Naive thymus-derived CD4-positive, alpha-beta T cell (primary cell): ENCODE measurements around the gene ACOX3. TPM values are rescaled to one million over a fixed set of nuclear protein-coding genes. Genes with fewer than 3 reads are reported as not detected.

Experiments
- ATAC-seq: fragments of 150-1000 bp; cut with Tn5 transposase; 2 replicates; pipeline ENCODE4 v1.10.0; 2021; ENCODE audit warnings: mild to moderate bottlenecking, moderate library complexity
- CTCF ChIA-PET: fragments of 350-600 bp; sonication (Branson Sonifier 250); formaldehyde crosslinking; loops from one replicate; lab custom pipeline; 2021; ENCODE audit warnings: antibody characterized with exemption; lab: Charles Lee
- POLR2A ChIA-PET: fragments of 350-600 bp; sonication (Branson Sonifier 250); formaldehyde crosslinking; loops from one replicate; lab custom pipeline; 2021; ENCODE audit warnings: antibody characterized with exemption, inconsistent platforms; lab: Charles Lee
- DNase-seq, 9 donors: peaks; one replicate each; pipeline versions ENCODE4 v3.0.0 to v3.0.0-alpha.2; 2020 to 2022; ENCODE audit warnings: mixed read lengths in 1 of 9
- H3K27ac ChIP-seq: one replicate; pipeline ENCODE4 v1.7.0; 2013; ENCODE audit warnings: mild to moderate bottlenecking, low read depth, low read length, moderate library complexity
- H3K27me3 ChIP-seq, 2 donors: one replicate each; pipeline ENCODE4 v1.7.0; 2013; ENCODE audit warnings: low read length in 2 of 2, mild to moderate bottlenecking in 2 of 2, moderate library complexity in 2 of 2; ENCODE audit not compliant: control insufficient read depth in 2 of 2, insufficient read depth in 2 of 2
- H3K36me3 ChIP-seq, 3 experiments: 1 replicate in 2 of 3; 2 replicates in 1 of 3; pipeline ENCODE4 v1.7.0; 2013; ENCODE audit warnings: low read length in 3 of 3, mild to moderate bottlenecking in 3 of 3, moderate library complexity in 1 of 3; ENCODE audit not compliant: insufficient read depth in 3 of 3, control insufficient read depth in 2 of 3
- H3K4me1 ChIP-seq, 2 donors: one replicate each; pipeline ENCODE4 v1.7.0; 2013; ENCODE audit warnings: low read length in 2 of 2, mild to moderate bottlenecking in 2 of 2, moderate library complexity in 1 of 2; ENCODE audit not compliant: control insufficient read depth in 2 of 2, insufficient read depth in 2 of 2
- H3K4me3 ChIP-seq: 2 replicates; pipeline ENCODE4 v1.7.0; 2013; ENCODE audit warnings: mild to moderate bottlenecking, low read length
- H3K9me3 ChIP-seq, 3 experiments: 1 replicate in 2 of 3; 2 replicates in 1 of 3; pipeline ENCODE4 v1.7.0; 2013; ENCODE audit warnings: low read length in 3 of 3; ENCODE audit not compliant: control insufficient read depth in 2 of 3
- H3K27ac Mint-ChIP-seq, 9 donors: one replicate each; pipeline ENCODE4 v1.8.0; 2020 to 2022; ENCODE audit warnings: mixed read lengths in 9 of 9, mild to moderate bottlenecking in 8 of 9, moderate library complexity in 5 of 9, inconsistent platforms in 2 of 9
- H3K27me3 Mint-ChIP-seq, 5 donors: one replicate each; pipeline ENCODE4 v1.8.0; 2021 to 2022; ENCODE audit warnings: mixed read lengths in 5 of 5, mild to moderate bottlenecking in 1 of 5
- H3K36me3 Mint-ChIP-seq, 5 donors: one replicate each; pipeline ENCODE4 v1.8.0; 2020 to 2022; ENCODE audit warnings: mixed read lengths in 5 of 5, mild to moderate bottlenecking in 3 of 5, inconsistent platforms in 1 of 5
- H3K4me1 Mint-ChIP-seq, 7 donors: one replicate each; pipeline ENCODE4 v1.8.0; 2020 to 2022; ENCODE audit warnings: mixed read lengths in 7 of 7, mild to moderate bottlenecking in 3 of 7, inconsistent platforms in 1 of 7
- H3K4me3 Mint-ChIP-seq, 10 donors: one replicate each; pipeline ENCODE4 v1.8.0; 2020 to 2022; ENCODE audit warnings: mild to moderate bottlenecking in 10 of 10, mixed read lengths in 10 of 10, moderate library complexity in 6 of 10, inconsistent platforms in 2 of 10
- H3K9me3 Mint-ChIP-seq, 11 donors: one replicate each; pipeline ENCODE4 v1.8.0; 2020 to 2022; ENCODE audit warnings: mixed read lengths in 11 of 11, mild to moderate bottlenecking in 4 of 11, inconsistent platforms in 1 of 11, moderate library complexity in 1 of 11
- intact Hi-C, 2 donors: fragments of 100-400 bp; cut with micrococcal nuclease; formaldehyde crosslinking; loops; one replicate each; pipeline ENCODE4 v1.15.1; 2023
- polyA plus RNA-seq, 2 donors: library from polyadenylated mRNA; unstranded; fragments of 300-500 nt; fragmentation: Illumina TruSeq; gene quantifications; one replicate each; pipeline ENCODE4 v1.2.3, GENCODE V29; 2021
- total RNA-seq, 6 experiments: library from RNA in 5 of 6; stranded (reverse) in 5 of 6; gene quantifications; 1 replicate in 5 of 6; 2 replicates in 1 of 6; pipeline ENCODE4 v1.2.3 and lab custom pipeline; 2021 to 2026

Gene ACOX3
- total and polyA plus RNA-seq, 7 experiments from 2014 or later: 10.9 to 20.5 (median 16.1) TPM

DNA sequence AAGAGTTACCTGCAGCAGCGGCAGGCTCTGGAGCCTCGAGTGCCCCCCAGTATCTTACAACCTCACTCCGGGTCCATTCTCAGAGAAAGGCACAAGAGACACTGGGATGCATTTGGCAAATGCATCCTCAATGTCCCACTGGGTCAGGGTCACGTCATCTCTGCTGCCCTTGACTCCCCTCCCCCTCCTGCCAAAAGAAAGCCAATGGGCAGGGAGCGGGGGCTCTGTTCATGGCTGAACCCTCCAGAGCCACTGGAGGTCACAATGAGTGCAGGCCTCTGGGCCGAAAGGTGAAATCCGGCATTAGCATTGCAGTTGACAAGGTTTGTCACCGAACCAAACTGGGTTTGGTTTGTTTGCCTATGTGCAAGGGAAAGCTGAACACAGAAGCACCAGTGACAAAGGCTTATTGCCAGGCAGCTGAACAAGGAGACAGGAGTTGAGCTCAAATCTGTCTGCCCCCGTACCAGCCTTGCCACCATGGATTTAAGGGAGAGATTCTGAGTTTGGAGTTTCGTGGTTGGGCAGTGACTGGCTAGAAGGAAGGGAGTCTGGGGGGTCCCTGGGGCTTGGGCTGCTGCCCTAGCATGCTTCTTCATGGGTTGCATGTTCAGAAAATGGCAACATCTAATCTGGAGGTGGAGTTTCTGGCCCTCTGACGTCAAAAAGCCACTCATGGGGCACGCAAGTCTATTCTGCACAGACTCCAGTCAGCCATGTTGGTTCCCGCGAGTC is 106.6 kb downstream of the ACOX3 start:
- DNase-seq: no peak
- intact Hi-C loops: no loop called here
- peaks cover 0 to 18% (median 0%) of the 10 kb centered on the region in 3 experiments for H3K9me3 ChIP-seq
- H3K9me3 Mint-ChIP-seq: peaks cover 6 to 35% (median 18%) of the 10 kb centered on the region in 11 donors
- H3K27me3 ChIP-seq: no peaks in the 10 kb centered on the region
- no peak overlapping the region for H3K27ac ChIP-seq
- H3K4me3 Mint-ChIP-seq: no peak overlapping the region
- ChIA-PET CTCF (no interaction called here), POLR2A (no interaction called here)
- H3K36me3 ChIP-seq: no peaks in the 10 kb centered on the region
- H3K4me3 ChIP-seq: no peak overlapping the region
- no peak for ATAC-seq
- peaks cover 0 to 6% (median 0%) of the 10 kb centered on the region in 5 donors for H3K27me3 Mint-ChIP-seq
- H3K4me1 ChIP-seq: no peaks in the 10 kb centered on the region
- no peak overlapping the region for H3K27ac Mint-ChIP-seq
- H3K4me1 Mint-ChIP-seq: no peaks in the 10 kb centered on the region
- H3K36me3 Mint-ChIP-seq: no peaks in the 10 kb centered on the region

DNA sequence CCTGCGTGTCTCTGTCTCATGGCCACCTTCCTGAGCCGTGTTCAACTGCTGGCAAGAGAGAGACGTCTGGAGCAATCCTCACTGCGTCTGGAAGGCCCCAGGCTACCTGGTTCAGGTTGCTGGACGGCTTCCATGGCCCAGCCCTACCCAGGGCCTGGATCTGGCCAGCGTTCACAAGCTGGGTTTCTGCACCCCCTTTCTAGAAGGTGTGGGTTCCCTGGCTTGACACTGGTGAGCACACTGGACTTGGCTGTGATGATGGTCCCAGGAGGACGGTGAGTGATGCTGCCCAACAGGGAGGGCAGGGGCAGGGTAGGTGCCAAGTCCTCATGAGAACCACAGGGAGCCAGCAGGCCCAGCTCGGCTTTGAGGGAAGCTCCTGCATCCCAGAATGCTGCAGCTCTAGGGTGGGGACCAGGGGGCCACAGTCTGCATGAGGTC is 107.6 kb downstream of the ACOX3 start:
- Mint-ChIP-seq H3K4me1 (no peaks in the 10 kb centered on the region), H3K9me3 (peaks cover 6 to 28% (median 15%) of the 10 kb centered on the region in 11 donors), H3K36me3 (no peaks in the 10 kb centered on the region), H3K27ac (no peak overlapping the region), H3K4me3 (no peak overlapping the region), H3K27me3 (peaks cover 0 to 6% (median 0%) of the 10 kb centered on the region in 5 donors)
- H3K27ac ChIP-seq: no peak overlapping the region
- POLR2A ChIA-PET: no interaction called here
- H3K36me3 ChIP-seq: no peaks in the 10 kb centered on the region
- peaks cover 0 to 18% (median 0%) of the 10 kb centered on the region in 3 experiments for H3K9me3 ChIP-seq
- no peak overlapping the region for H3K4me3 ChIP-seq
- intact Hi-C loops: no loop called here
- CTCF ChIA-PET: no interaction called here
- no peaks in the 10 kb centered on the region for H3K4me1 ChIP-seq
- H3K27me3 ChIP-seq: no peaks in the 10 kb centered on the region
- ATAC-seq (no peak), DNase-seq (no peak)

- no peaks in the 10 kb centered on the region for H3K36me3 ChIP-seq
- Mint-ChIP-seq H3K4me1 (no peaks in the 10 kb centered on the region), H3K4me3 (no peak overlapping the region), H3K27ac (no peak overlapping the region), H3K36me3 (no peaks in the 10 kb centered on the region), H3K9me3 (peaks cover 6 to 28% (median 14%) of the 10 kb centered on the region in 11 donors), H3K27me3 (peaks cover 0 to 6% (median 0%) of the 10 kb centered on the region in 5 donors)
- no peak overlapping the region for H3K27ac ChIP-seq
- ATAC-seq (no peak), DNase-seq (no peak)
- ChIA-PET POLR2A (no interaction called here), CTCF (no interaction called here)
- H3K27me3 ChIP-seq: no peaks in the 10 kb centered on the region
- intact Hi-C loops: no loop called here
- H3K9me3 ChIP-seq: peaks cover 0 to 18% (median 0%) of the 10 kb centered on the region in 3 experiments
- no peak overlapping the region for H3K4me3 ChIP-seq
- no peaks in the 10 kb centered on the region for H3K4me1 ChIP-seq
Observed at GRCh38 chr4:8332038-8332857, 108.3 kb downstream of the ACOX3 start.

DNA sequence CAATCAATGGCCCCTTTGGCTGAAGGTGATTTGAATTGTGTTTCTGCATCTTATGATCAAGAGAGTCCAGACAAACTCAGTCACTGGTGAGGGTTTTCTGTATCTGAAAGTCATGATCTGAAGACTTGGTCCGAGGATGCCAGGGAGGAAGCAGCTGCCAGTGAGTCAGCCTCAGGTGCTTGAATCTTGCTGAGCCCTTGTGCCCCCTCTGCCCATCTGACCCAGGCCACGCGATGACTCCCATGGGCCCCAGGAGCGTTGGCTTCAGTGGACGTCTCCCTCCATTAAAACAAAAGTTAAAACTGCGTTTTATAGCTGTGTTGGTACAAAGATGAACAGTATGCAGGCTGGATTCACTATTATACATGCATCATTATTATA is 109.0 kb downstream of the ACOX3 start:
- no peak overlapping the region for H3K27ac Mint-ChIP-seq
- H3K4me3 ChIP-seq: no peak overlapping the region
- CTCF ChIA-PET: no interaction called here
- H3K4me3 Mint-ChIP-seq: no peak overlapping the region
- ATAC-seq: no peak
- no peak overlapping the region for H3K27ac ChIP-seq
- no peaks in the 10 kb centered on the region for H3K4me1 ChIP-seq
- H3K27me3 Mint-ChIP-seq: peaks cover 0 to 1% (median 0%) of the 10 kb centered on the region in 5 donors
- H3K9me3 Mint-ChIP-seq: peaks cover 5 to 23% (median 11%) of the 10 kb centered on the region in 11 donors
- peaks cover 0 to 17% (median 0%) of the 10 kb centered on the region in 3 experiments for H3K9me3 ChIP-seq
- POLR2A ChIA-PET: no interaction called here
- H3K4me1 Mint-ChIP-seq: no peaks in the 10 kb centered on the region
- DNase-seq: no peak
- no peaks in the 10 kb centered on the region for H3K27me3 ChIP-seq
- intact Hi-C loops: no loop called here
- H3K36me3 Mint-ChIP-seq: no peaks in the 10 kb centered on the region
- no peaks in the 10 kb centered on the region for H3K36me3 ChIP-seq

- Histone ChIP-seq H3K9me3 (peaks cover 0 to 11% (median 0%) of the 10 kb centered on the region in 3 experiments), H3K27ac (no peak overlapping the region), H3K27me3 (no peaks in the 10 kb centered on the region), H3K4me3 (no peak overlapping the region), H3K36me3 (no peaks in the 10 kb centered on the region), H3K4me1 (no peaks in the 10 kb centered on the region)
- Mint-ChIP-seq H3K36me3 (no peaks in the 10 kb centered on the region), H3K27ac (no peak overlapping the region), H3K9me3 (peaks cover 3 to 17% (median 10%) of the 10 kb centered on the region in 11 donors), H3K27me3 (no peaks in the 10 kb centered on the region), H3K4me3 (no peak overlapping the region), H3K4me1 (no peaks in the 10 kb centered on the region)
- ChIA-PET POLR2A (no interaction called here), CTCF (no interaction called here)
- intact Hi-C loops: no loop called here
- no peak for ATAC-seq
- DNase-seq: no peak
Observed at GRCh38 chr4:8330821-8331574, 109.5 kb downstream of the ACOX3 start.

DNA sequence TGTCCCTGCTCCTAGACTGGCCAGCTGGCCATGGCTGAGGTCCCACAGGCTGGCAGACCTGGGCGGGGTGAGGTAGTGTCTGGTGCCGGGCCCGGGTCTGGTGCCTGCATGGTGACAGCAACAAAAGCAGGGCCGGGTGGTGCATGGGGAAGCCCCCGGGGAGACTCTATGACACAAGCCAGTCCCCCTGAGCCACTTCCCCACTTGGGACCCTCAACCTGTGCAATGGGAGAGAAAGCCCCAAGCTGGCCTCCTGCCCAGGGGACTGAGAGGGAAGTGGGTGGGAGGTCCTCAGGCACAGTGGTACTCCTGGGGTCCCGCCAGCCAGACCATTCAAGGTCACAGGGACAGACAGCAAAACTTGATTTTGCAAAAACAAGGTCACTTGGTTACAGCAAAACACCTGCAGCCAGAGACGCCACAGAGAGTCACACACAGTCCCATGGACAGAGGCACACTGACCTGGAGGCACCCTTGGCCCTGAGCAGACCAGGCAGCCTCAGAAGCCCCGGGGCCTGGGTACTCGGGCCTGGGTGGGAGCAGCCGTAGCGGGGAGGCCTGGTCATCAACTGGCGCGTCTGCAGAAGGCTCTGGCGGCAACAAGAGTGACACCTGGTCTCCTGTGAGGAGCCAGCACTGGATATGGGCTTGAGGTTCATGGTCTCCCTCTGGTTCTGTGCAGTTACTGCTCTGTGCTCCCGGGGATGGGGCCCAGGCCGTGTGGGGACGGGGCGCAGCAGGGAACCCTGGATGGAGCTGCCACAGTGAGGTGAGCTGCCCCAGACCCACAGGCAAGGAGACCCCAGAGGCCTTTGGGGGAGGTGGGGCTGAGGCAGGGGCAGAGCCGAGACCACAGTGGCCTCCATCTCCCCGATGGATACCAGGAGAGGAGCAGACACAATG is 110.4 kb downstream of the ACOX3 start:
- ChIA-PET CTCF (no interaction called here), POLR2A (no interaction called here)
- Mint-ChIP-seq H3K4me3 (no peak overlapping the region), H3K36me3 (no peaks in the 10 kb centered on the region), H3K27ac (no peak overlapping the region), H3K27me3 (no peaks in the 10 kb centered on the region), H3K4me1 (no peaks in the 10 kb centered on the region), H3K9me3 (peaks cover 0 to 9% (median 5%) of the 10 kb centered on the region in 11 donors)
- Histone ChIP-seq H3K4me1 (no peaks in the 10 kb centered on the region), H3K36me3 (no peaks in the 10 kb centered on the region), H3K27me3 (no peaks in the 10 kb centered on the region), H3K4me3 (no peak overlapping the region), H3K27ac (no peak overlapping the region), H3K9me3 (peaks cover 0 to 9% (median 0%) of the 10 kb centered on the region in 3 experiments)
- DNase-seq (no peak), ATAC-seq (peak; percentile 8)
- intact Hi-C loops: no loop called here
